SK-N-SH (cell line): Measurements from ENCODE around the gene ALOX5AP. TPM values are rescaled to one million over a fixed set of nuclear protein-coding genes. Genes with fewer than 3 reads are reported as not detected.
A peak's percentile ranks its signal among the peaks of the same experiment; 100 is the strongest.

Experiments
- CTCF ChIA-PET: fragments of 300-600, 350-600 bp; formaldehyde crosslinking; extraction: SDS; loops from one replicate; lab custom pipeline; 2021; lab: Yijun Ruan, JAX
- POLR2A ChIA-PET: fragments of 350-600 bp; sonication (Branson Sonifier 250); formaldehyde crosslinking; extraction: SDS; loops from one replicate; lab custom pipeline; 2020; ENCODE audit warnings: antibody characterized with exemption, inconsistent platforms; lab: Yijun Ruan, JAX
- DNase-seq: peaks from one replicate; pipeline ENCODE4 v3.0.0; 2012
- H2AFZ ChIP-seq: fragments of 200-600 bp; sonication (generic); 2 replicates; pipeline ENCODE4 v1.8.1; 2016; ENCODE audit warnings: antibody characterized with exemption, mild to moderate bottlenecking, low read depth
- H3F3A ChIP-seq: fragments of 200-600 bp; sonication (generic); replicated peaks from 2 replicates; pipeline ENCODE3; 2016; ENCODE audit warnings: antibody characterized with exemption, mild to moderate bottlenecking; ENCODE audit not compliant: insufficient read depth
- H3K27ac ChIP-seq, 2 experiments: fragments of 200-500 bp in 1 of 2; fragments of 200-600 bp in 1 of 2; sonication (Bioruptor generic) in 1 of 2; sonication (generic), shearing (Covaris generic) in 1 of 2; 2 replicates each; pipeline versions ENCODE4 v1.5.1 to v1.6.1; 2014 to 2016; ENCODE audit warnings: low read depth in 2 of 2, inconsistent platforms in 1 of 2, low read length in 1 of 2, mild to moderate bottlenecking in 1 of 2, mixed read lengths in 1 of 2
- H3K27me3 ChIP-seq: fragments of 200-600 bp; sonication (generic), shearing (Covaris generic); 2 replicates; pipeline ENCODE4 v1.6.1; 2016; ENCODE audit warnings: mixed run types; ENCODE audit not compliant: insufficient read depth
- H3K36me3 ChIP-seq, 2 experiments: fragments of 200-500 bp in 1 of 2; fragments of 200-600 bp in 1 of 2; sonication (Bioruptor generic) in 1 of 2; sonication (generic) in 1 of 2; replicated peaks in 1 of 2; 2 replicates each; pipeline versions ENCODE3 to v1.5.1; 2014 to 2016; ENCODE audit warnings: low read length in 1 of 2, mild to moderate bottlenecking in 1 of 2; ENCODE audit not compliant: insufficient read depth in 2 of 2, control insufficient read depth in 1 of 2
- H3K4me1 ChIP-seq, 2 experiments: fragments of 200-500 bp in 1 of 2; fragments of 200-600 bp in 1 of 2; sonication (Bioruptor generic) in 1 of 2; sonication (generic), shearing (Covaris generic) in 1 of 2; 2 replicates each; pipeline versions ENCODE4 v1.5.1 to v1.6.1; 2014 to 2016; ENCODE audit warnings: low read depth in 1 of 2, low read length in 1 of 2, mixed run types in 1 of 2; ENCODE audit not compliant: insufficient read depth in 2 of 2, control insufficient read depth in 1 of 2
- H3K4me2 ChIP-seq: fragments of 200-600 bp; sonication (generic), shearing (Covaris generic); 2 replicates; pipeline ENCODE4 v1.6.1; 2017; ENCODE audit warnings: mixed run types
- H3K4me3 ChIP-seq, 2 experiments: fragments of 200-500 bp in 1 of 2; fragments of 200-600 bp in 1 of 2; sonication (Bioruptor generic) in 1 of 2; sonication (generic), shearing (Covaris generic) in 1 of 2; 2 replicates each; pipeline versions ENCODE4 v1.5.1 to v1.8.1; 2014 to 2016; ENCODE audit warnings: low read depth in 2 of 2, inconsistent platforms in 1 of 2, low read length in 1 of 2, mild to moderate bottlenecking in 1 of 2, mixed read lengths in 1 of 2, moderate library complexity in 1 of 2
- H3K79me2 ChIP-seq: fragments of 200-600 bp; sonication (generic); 2 replicates; pipeline ENCODE4 v1.8.1; 2017; ENCODE audit warnings: mild to moderate bottlenecking; ENCODE audit not compliant: insufficient read depth
- H3K9ac ChIP-seq: fragments of 200-600 bp; sonication (generic); 2 replicates; pipeline ENCODE4 v1.6.1; 2017; ENCODE audit warnings: mixed run types
- H3K9me2 ChIP-seq: fragments of 200-600 bp; sonication (generic); 2 replicates; pipeline ENCODE4 v1.6.1; 2017; ENCODE audit warnings: mixed run types
- H3K9me3 ChIP-seq: fragments of 200-600 bp; sonication (generic); 2 replicates; pipeline ENCODE4 v1.6.1; 2017; ENCODE audit warnings: mixed run types, mild to moderate bottlenecking, moderate library complexity
- H4K20me1 ChIP-seq: fragments of 200-600 bp; sonication (generic); 2 replicates; pipeline ENCODE4 v1.6.1; 2017; ENCODE audit warnings: mild to moderate bottlenecking, mixed run types; ENCODE audit not compliant: insufficient read depth
- CHD2 ChIP-seq: fragments of 150-350 bp; IDR thresholded peaks from 2 replicates; pipeline ENCODE4 v1.6.1; 2018; ENCODE audit warnings: low read length; ENCODE audit not compliant: partially characterized antibody
- CTCF ChIP-seq: fragments of 200-600 bp; sonication (generic); IDR thresholded peaks from 2 replicates; pipeline ENCODE4 v1.6.1; 2017; ENCODE audit warnings: antibody characterized with exemption, mild to moderate bottlenecking, moderate library complexity
- ELF1 ChIP-seq: IDR thresholded peaks from 2 replicates; pipeline ENCODE4 v1.4.0; 2012
- EZH2phosphoT487 ChIP-seq: fragments of 200-600 bp; sonication (generic); IDR thresholded peaks from 2 replicates; pipeline ENCODE4 v1.6.1; 2017; ENCODE audit warnings: low read depth, mixed run types, mild to moderate bottlenecking, antibody characterized with exemption, moderate library complexity, borderline replicate concordance
- FOXJ3 ChIP-seq: sonication (generic); formaldehyde crosslinking; IDR thresholded peaks from 2 replicates; pipeline ENCODE4 v1.5.1; 2020; ENCODE audit warnings: mild to moderate bottlenecking, missing genetic modification reagents
- FOXM1 ChIP-seq: IDR thresholded peaks from 2 replicates; pipeline ENCODE4 v1.4.0; 2012; ENCODE audit warnings: low read depth, mild to moderate bottlenecking
- GATA2 ChIP-seq: sonication (generic); formaldehyde crosslinking; IDR thresholded peaks from 2 replicates; pipeline ENCODE4 v1.5.0; 2020; ENCODE audit warnings: mild to moderate bottlenecking, missing genetic modification reagents
- IRF3 ChIP-seq: fragments of 150-350 bp; IDR thresholded peaks from 2 replicates; pipeline ENCODE4 v1.6.1; 2016; ENCODE audit warnings: mild to moderate bottlenecking, low read depth, low read length
- MEF2A ChIP-seq: IDR thresholded peaks from 2 replicates; pipeline ENCODE4 v1.4.0; 2012; ENCODE audit warnings: low read depth, borderline replicate concordance
- NRF1 ChIP-seq: IDR thresholded peaks from 2 replicates; pipeline ENCODE4 v1.6.1; 2012; ENCODE audit warnings: low read depth, mild to moderate bottlenecking, low read length
- POLR2AphosphoS5 ChIP-seq: IDR thresholded peaks from 2 replicates; pipeline ENCODE4 v1.6.1; 2012; ENCODE audit warnings: low read depth, low read length
- RAD21 ChIP-seq: IDR thresholded peaks from 2 replicates; pipeline ENCODE4 v1.6.1; 2012; ENCODE audit warnings: mild to moderate bottlenecking, low read length
- RCOR1 ChIP-seq: fragments of 150-350 bp; IDR thresholded peaks from 2 replicates; pipeline ENCODE4 v1.6.1; 2017; ENCODE audit warnings: antibody characterized with exemption, low read length
- RXRA ChIP-seq: IDR thresholded peaks from 2 replicates; pipeline ENCODE4 v1.4.0; 2012; ENCODE audit warnings: low read depth, mild to moderate bottlenecking, borderline replicate concordance
- TAF1 ChIP-seq: IDR thresholded peaks from 2 replicates; pipeline ENCODE4 v1.6.1; 2012; ENCODE audit warnings: low read depth, mild to moderate bottlenecking, low read length, moderate library complexity, borderline replicate concordance
- TEAD4 ChIP-seq: IDR thresholded peaks from 2 replicates; pipeline ENCODE4 v1.4.0; 2012; ENCODE audit warnings: mild to moderate bottlenecking, borderline replicate concordance; ENCODE audit not compliant: insufficient read depth
- YY1 ChIP-seq: IDR thresholded peaks from 2 replicates; pipeline ENCODE4 v1.4.0; 2012; ENCODE audit warnings: low read depth, mild to moderate bottlenecking
- WGBS: methylation state at CpG from one replicate; pipeline ENCODE4 v1.1.6; 2017; ENCODE audit warnings: low lambda C conversion rate; 5-methylcytosine and 5-hydroxymethylcytosine counted together
- polyA plus RNA-seq, 3 experiments: library from polyadenylated mRNA; depleted of rRNA; stranded (reverse); fragments of >200 nt; gene quantifications; 2 replicates each; pipeline ENCODE4 v1.2.3, GENCODE V29; 2012
- TF ChIP-seq, protein P1 (sequence below): IDR thresholded peaks from 2 replicates; pipeline ENCODE4 v1.4.0; 2012; ENCODE audit warnings: low read depth, borderline replicate concordance
- TF ChIP-seq, protein P2 (sequence below): IDR thresholded peaks from 2 replicates; pipeline ENCODE4; 2012
- TF ChIP-seq, protein P3 (sequence below): IDR thresholded peaks from 2 replicates; pipeline ENCODE4 v1.4.0; 2012; ENCODE audit warnings: low read depth
- TF ChIP-seq, protein P4 (sequence below): fragments of 150-350 bp; IDR thresholded peaks from 2 replicates; pipeline ENCODE4 v1.6.1; 2017; ENCODE audit warnings: antibody characterized with exemption, low read length, low read depth, borderline replicate concordance

ALOX5AP gene
- polyA plus RNA-seq, 1 of the 3 experiments (the other 2 are of a cell fraction): 1.3 TPM

DNA sequence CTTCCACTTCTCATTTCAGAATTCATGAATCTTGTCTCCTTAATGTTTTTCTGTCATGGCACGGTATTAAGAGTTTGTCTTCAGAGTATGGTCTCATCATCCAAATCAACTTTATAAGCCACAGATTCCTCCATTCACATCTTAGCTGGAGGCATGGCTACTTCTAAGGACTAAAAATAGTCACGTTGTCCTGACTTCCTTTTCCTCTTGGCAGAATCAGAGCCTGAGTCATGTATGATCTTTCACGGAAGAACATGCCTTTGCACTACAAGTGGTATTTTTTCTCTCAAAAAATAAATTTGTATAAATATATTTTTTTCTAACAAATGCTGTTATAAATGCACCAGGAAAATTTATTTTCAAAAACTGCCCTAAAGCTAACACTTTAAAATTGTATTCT is 71.4 kb downstream of the ALOX5AP start (continued):
- no peak for TF ChIP-seq RCOR1
- TF ChIP-seq GATA2 (CRISPR knock-in tag): no peak
- TF ChIP-seq TAF1: no peak
- TF ChIP-seq, protein P1, sequence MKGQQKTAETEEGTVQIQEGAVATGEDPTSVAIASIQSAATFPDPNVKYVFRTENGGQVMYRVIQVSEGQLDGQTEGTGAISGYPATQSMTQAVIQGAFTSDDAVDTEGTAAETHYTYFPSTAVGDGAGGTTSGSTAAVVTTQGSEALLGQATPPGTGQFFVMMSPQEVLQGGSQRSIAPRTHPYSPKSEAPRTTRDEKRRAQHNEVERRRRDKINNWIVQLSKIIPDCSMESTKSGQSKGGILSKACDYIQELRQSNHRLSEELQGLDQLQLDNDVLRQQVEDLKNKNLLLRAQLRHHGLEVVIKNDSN: no peak
- no peak for TF ChIP-seq CHD2
- no peak; the same call in 1 of the 2 replicates for TF ChIP-seq ELF1
- TF ChIP-seq FOXJ3 (CRISPR knock-in tag): no peak
- no peak for TF ChIP-seq CTCF
- TF ChIP-seq EZH2phosphoT487: no peak
- no peak for TF ChIP-seq RAD21
- TF ChIP-seq TEAD4: no peak
- TF ChIP-seq, protein P2, sequence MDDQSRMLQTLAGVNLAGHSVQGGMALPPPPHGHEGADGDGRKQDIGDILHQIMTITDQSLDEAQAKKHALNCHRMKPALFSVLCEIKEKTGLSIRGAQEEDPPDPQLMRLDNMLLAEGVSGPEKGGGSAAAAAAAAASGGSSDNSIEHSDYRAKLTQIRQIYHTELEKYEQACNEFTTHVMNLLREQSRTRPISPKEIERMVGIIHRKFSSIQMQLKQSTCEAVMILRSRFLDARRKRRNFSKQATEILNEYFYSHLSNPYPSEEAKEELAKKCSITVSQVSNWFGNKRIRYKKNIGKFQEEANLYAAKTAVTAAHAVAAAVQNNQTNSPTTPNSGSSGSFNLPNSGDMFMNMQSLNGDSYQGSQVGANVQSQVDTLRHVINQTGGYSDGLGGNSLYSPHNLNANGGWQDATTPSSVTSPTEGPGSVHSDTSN: no peak
- no peak for TF ChIP-seq IRF3

DNA sequence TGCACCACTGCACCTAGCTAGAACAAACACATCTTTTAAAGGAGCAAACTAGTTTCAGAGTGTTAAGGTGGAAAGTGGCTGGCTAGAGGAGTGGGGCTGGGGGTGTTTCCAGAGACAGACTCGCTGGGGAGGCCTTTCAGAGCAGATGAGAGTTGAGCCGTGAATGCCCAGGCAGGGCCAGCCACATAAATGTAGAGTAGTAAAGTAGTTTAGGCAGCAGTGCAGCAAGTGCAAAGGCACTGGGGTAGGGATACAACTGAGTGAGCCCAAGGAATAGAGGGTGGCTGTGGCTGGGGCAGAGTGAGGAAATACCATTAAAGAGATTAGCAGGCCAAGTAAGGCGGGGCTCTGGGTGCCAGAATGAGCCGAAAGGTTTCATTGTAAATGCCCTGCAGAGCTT is 72.0 kb downstream of the ALOX5AP start:
- H3K27me3 ChIP-seq: no peaks in the 10 kb centered on the region
- no peak for DNase-seq
- TF ChIP-seq RXRA: no peak
- TF ChIP-seq ELF1: no peak
- TF ChIP-seq YY1: no peak
- TF ChIP-seq FOXM1: no peak
- no peak for TF ChIP-seq MEF2A
- TF ChIP-seq, protein P3, sequence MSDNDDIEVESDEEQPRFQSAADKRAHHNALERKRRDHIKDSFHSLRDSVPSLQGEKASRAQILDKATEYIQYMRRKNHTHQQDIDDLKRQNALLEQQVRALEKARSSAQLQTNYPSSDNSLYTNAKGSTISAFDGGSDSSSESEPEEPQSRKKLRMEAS: no peak
- no peak for TF ChIP-seq RCOR1
- no peak for TF ChIP-seq NRF1
- TF ChIP-seq CTCF: no peak
- TF ChIP-seq, protein P4, sequence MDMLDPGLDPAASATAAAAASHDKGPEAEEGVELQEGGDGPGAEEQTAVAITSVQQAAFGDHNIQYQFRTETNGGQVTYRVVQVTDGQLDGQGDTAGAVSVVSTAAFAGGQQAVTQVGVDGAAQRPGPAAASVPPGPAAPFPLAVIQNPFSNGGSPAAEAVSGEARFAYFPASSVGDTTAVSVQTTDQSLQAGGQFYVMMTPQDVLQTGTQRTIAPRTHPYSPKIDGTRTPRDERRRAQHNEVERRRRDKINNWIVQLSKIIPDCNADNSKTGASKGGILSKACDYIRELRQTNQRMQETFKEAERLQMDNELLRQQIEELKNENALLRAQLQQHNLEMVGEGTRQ: no peak
- no peak for TF ChIP-seq POLR2AphosphoS5

More for the DNA sequence above, 72.0 kb downstream of the ALOX5AP start:
- Histone ChIP-seq H3K27ac (peak overlapping the region in 1 of 2 experiments; percentile 65; a peak in 2 of 4 replicates), H3K4me2 (no peak overlapping the region), H3K9me2 (no peaks in the 10 kb centered on the region), H3K9me3 (no peaks in the 10 kb centered on the region), H3F3A (peaks cover 20% of the 10 kb centered on the region), H3K79me2 (no peaks in the 10 kb centered on the region), H2AFZ (no peak overlapping the region; the same call in 1 of the 2 replicates), H3K36me3 (no peaks in the 10 kb centered on the region), H3K9ac (no peak overlapping the region), H3K4me1 (peaks cover 19 to 26% of the 10 kb centered on the region in 2 experiments), H3K4me3 (no peak overlapping the region), H4K20me1 (no peaks in the 10 kb centered on the region)
- ChIA-PET CTCF (interaction anchor here (0.7 to 2.6 kb wide), 7 partner anchors 9 to 675 kb away, joined by 3 to 6 read pairs (median 4); no protein-coding TSS in a partner anchor), POLR2A (interaction anchor here (0.6 kb wide), 1 partner anchor 9 kb away, joined by 3 read pairs; no protein-coding TSS in a partner anchor)
- 93% methylated on average over 4 of the region's 4 CpGs for WGBS
